K562 (cell line): ENCODE measurements around the gene SETD4. TPM values are rescaled to one million over a fixed set of nuclear protein-coding genes. Genes with fewer than 3 reads are reported as not detected.
A peak's percentile ranks its signal among the peaks of the same experiment; 100 is the strongest.

Experiments used
- ATAC-seq: fragments of 200-7000 bp; cut with Tn5 transposase; 3 replicates; pipeline ENCODE4 v1.9.1; 2020; ENCODE audit warnings: moderate library complexity
- BruUV-seq: library from RNA; stranded (reverse); fragments of 400-500 nt; replicated peaks from 2 replicates; lab custom pipeline; 2021; lab: Mats Ljungman, UMichigan
- CTCF ChIA-PET: fragments of 300-600 bp; formaldehyde crosslinking; extraction: SDS; loops from one replicate; lab custom pipeline; 2021; ENCODE audit warnings: low intra/inter-chr PET ratio; lab: Yijun Ruan, JAX
- POLR2A ChIA-PET: fragments of 300-600, 350-650 bp; sonication (Branson Sonifier 250); formaldehyde crosslinking; extraction: SDS; loops from one replicate; lab custom pipeline; 2021; ENCODE audit warnings: antibody characterized with exemption, inconsistent platforms; lab: Yijun Ruan, JAX
- DNase-seq, 4 experiments: peaks; one replicate each; pipeline versions ENCODE4 v3.0.0 to v3.0.0-alpha.2; 2011 to 2018; ENCODE audit warnings: low spot score in 3 of 4, mixed read lengths in 3 of 4; ENCODE audit errors: extremely low read depth in 1 of 4
- FAIRE-seq: peaks from 2 replicates; lab custom pipeline; 2011; peaks lifted over from hg19 to GRCh38; lab: Jason Lieb, UNC
- H2AFZ ChIP-seq: 2 replicates; pipeline ENCODE4 v1.6.0; 2011; ENCODE audit warnings: low read depth, low read length, control low read depth, inconsistent platforms
- H3K27ac ChIP-seq: fragments of 200-600 bp; 3 replicates; pipeline ENCODE4 v1.8.0; 2011; ENCODE audit warnings: low read depth, mild to moderate bottlenecking, control low read depth, inconsistent platforms, low read length, moderate library complexity, mixed read lengths; ENCODE audit errors: extremely low read depth
- H3K27me3 ChIP-seq, 2 experiments: fragments of 300-600 bp in 1 of 2; 2 replicates in 1 of 2; 3 replicates in 1 of 2; pipeline versions ENCODE4 v1.6.0 to v1.8.0; 2011; ENCODE audit warnings: inconsistent platforms in 2 of 2, low read length in 2 of 2, mild to moderate bottlenecking in 1 of 2, mixed read lengths in 1 of 2, moderate library complexity in 1 of 2; ENCODE audit not compliant: control insufficient read depth in 2 of 2, insufficient read depth in 2 of 2
- H3K36me3 ChIP-seq: fragments of 300-600 bp; 3 replicates; pipeline ENCODE4 v1.8.0; 2011; ENCODE audit warnings: mild to moderate bottlenecking, low read length, inconsistent platforms; ENCODE audit not compliant: control insufficient read depth, insufficient read depth
- H3K4me1 ChIP-seq, 2 experiments: fragments of 200-600 bp in 1 of 2; replicated peaks in 1 of 2; 2 replicates in 1 of 2; 3 replicates in 1 of 2; pipeline versions ENCODE4 v1.5.1 to v1.8.0; 2011; ENCODE audit warnings: inconsistent platforms in 2 of 2, low read length in 2 of 2, mild to moderate bottlenecking in 1 of 2, mixed read lengths in 1 of 2, moderate library complexity in 1 of 2; ENCODE audit not compliant: control insufficient read depth in 2 of 2, insufficient read depth in 2 of 2
- H3K4me2 ChIP-seq: 2 replicates; pipeline ENCODE4 v1.6.1; 2011; ENCODE audit warnings: low read length, control low read depth, inconsistent platforms, mixed read lengths; ENCODE audit not compliant: insufficient read depth
- H3K4me3 ChIP-seq: fragments of 200-600 bp; sonication (generic), shearing (Covaris generic); 2 replicates; pipeline ENCODE4 v1.5.1; 2016; ENCODE audit warnings: control low read depth, inconsistent platforms
- H3K79me2 ChIP-seq: fragments of 200-600 bp; 3 replicates; pipeline ENCODE4 v1.8.0; 2011; ENCODE audit warnings: low read length, inconsistent platforms; ENCODE audit not compliant: control insufficient read depth, insufficient read depth
- H3K9ac ChIP-seq, 2 experiments: 2 replicates each; pipeline versions ENCODE4 v1.6.0 to v1.6.1; 2011; ENCODE audit warnings: low read depth in 2 of 2, low read length in 2 of 2, control low read depth in 1 of 2, inconsistent platforms in 1 of 2, mild to moderate bottlenecking in 1 of 2, mixed read lengths in 1 of 2; ENCODE audit not compliant: insufficient read depth in 1 of 2
- H3K9me1 ChIP-seq: one replicate; pipeline ENCODE4 v1.6.0; 2011; ENCODE audit warnings: inconsistent platforms, mild to moderate bottlenecking, low read length, moderate library complexity; ENCODE audit not compliant: control insufficient read depth, insufficient read depth
- H3K9me3 ChIP-seq: replicated peaks from 2 replicates; pipeline ENCODE4 v1.5.1; 2011; ENCODE audit warnings: low read depth, low read length, inconsistent platforms; ENCODE audit not compliant: control insufficient read depth, insufficient read depth
- H4K20me1 ChIP-seq: replicated peaks from 2 replicates; pipeline ENCODE4 v1.6.1; 2011; ENCODE audit warnings: low read length, inconsistent platforms, mixed read lengths; ENCODE audit not compliant: control insufficient read depth, insufficient read depth
- BCOR ChIP-seq: fragments of 450-650 bp; IDR thresholded peaks from 2 replicates; pipeline ENCODE4 v1.6.1; 2016
- CHD2 ChIP-seq: IDR thresholded peaks from 2 replicates; pipeline ENCODE4 v1.6.1; 2011; ENCODE audit warnings: low read depth, low read length
- E2F8 ChIP-seq: fragments of 450-650 bp; IDR thresholded peaks from 2 replicates; pipeline ENCODE4 v1.7.1; 2018; ENCODE audit warnings: mild to moderate bottlenecking, low read depth; ENCODE audit not compliant: partially characterized antibody
- ESRRA ChIP-seq: fragments of 450-650 bp; IDR thresholded peaks from 2 replicates; pipeline ENCODE4 v1.6.1; 2014; ENCODE audit warnings: low read depth, mild to moderate bottlenecking, moderate library complexity, borderline replicate concordance
- MAZ ChIP-seq, 2 experiments: fragments of 450-650 bp in 1 of 2; sonication (generic) in 1 of 2; formaldehyde crosslinking; IDR thresholded peaks in 1 of 2; conservative IDR thresholded peaks in 1 of 2; 2 replicates each; pipeline versions ENCODE4 v1.4.0 to v1.5.0; 2020; ENCODE audit warnings: mild to moderate bottlenecking in 1 of 2, missing genetic modification reagents in 1 of 2
- NCOA4 ChIP-seq: fragments of 450-650 bp; IDR thresholded peaks from 2 replicates; pipeline ENCODE4 v1.6.1; 2018; ENCODE audit warnings: mild to moderate bottlenecking; ENCODE audit not compliant: partially characterized antibody
- NFIC ChIP-seq: fragments of 450-650 bp; IDR thresholded peaks from 2 replicates; pipeline ENCODE4 v1.6.1; 2017; ENCODE audit warnings: mild to moderate bottlenecking, inconsistent platforms
- POLR2A ChIP-seq: fragments of 450-650 bp; conservative IDR thresholded peaks from 2 replicates; pipeline ENCODE4 v1.6.1; 2016
- PTRF ChIP-seq: fragments of 450-650 bp; IDR thresholded peaks from 2 replicates; pipeline ENCODE4 v1.6.1; 2016; ENCODE audit warnings: mild to moderate bottlenecking, missing genetic modification characterization, missing compliant biosample characterization
- PTTG1 ChIP-seq: fragments of 450-650 bp; IDR thresholded peaks from 2 replicates; pipeline ENCODE4 v1.6.1; 2016; ENCODE audit warnings: low read depth, mild to moderate bottlenecking, missing genetic modification characterization, missing compliant biosample characterization
- STAT5A ChIP-seq: IDR thresholded peaks from 2 replicates; pipeline ENCODE4 v1.6.1; 2012; ENCODE audit warnings: low read length, inconsistent platforms, borderline replicate concordance
- TOE1 ChIP-seq, 2 experiments: fragments of 450-650 bp in 1 of 2; sonication (generic) in 1 of 2; formaldehyde crosslinking in 1 of 2; IDR thresholded peaks; 2 replicates each; pipeline versions ENCODE4 v1.7.1 to v1.8.0; 2016 to 2022; ENCODE audit warnings: borderline replicate concordance in 2 of 2, mild to moderate bottlenecking in 2 of 2, antibody characterized with exemption in 1 of 2, inconsistent platforms in 1 of 2, low read depth in 1 of 2, missing genetic modification reagents in 1 of 2, moderate library complexity in 1 of 2
- ZNF140 ChIP-seq: fragments of 250-450 bp; sonication (Bioruptor Pico); IDR thresholded peaks from 2 replicates; pipeline ENCODE4 v1.8.0; 2021; ENCODE audit warnings: moderate library complexity, mild to moderate bottlenecking, inconsistent platforms
- ZNF695 ChIP-seq: fragments of 450-650 bp; formaldehyde crosslinking; IDR thresholded peaks from 2 replicates; pipeline ENCODE4 v1.4.0; 2020; ENCODE audit warnings: mild to moderate bottlenecking, moderate library complexity
- ZNF780A ChIP-seq: fragments of 250-450 bp; sonication (Bioruptor Pico); IDR thresholded peaks from 2 replicates; pipeline ENCODE4 v1.5.0; 2021; ENCODE audit warnings: mild to moderate bottlenecking
- ZNF785 ChIP-seq: fragments of 250-450 bp; sonication (Bioruptor Pico); IDR thresholded peaks from 2 replicates; pipeline ENCODE4 v1.4.0; 2020; ENCODE audit warnings: mild to moderate bottlenecking
- WGBS: fragments of 100-300 bp; shearing (Covaris generic); methylation state at CpG from one replicate; pipeline ENCODE4 v1.1.6; 2016; ENCODE audit warnings: low coverage, mixed read lengths; ENCODE audit not compliant: insufficient coverage; ENCODE audit errors: missing lambda C conversion rate; 5-methylcytosine and 5-hydroxymethylcytosine counted together
- in situ Hi-C: fragments of 300-500 bp; cut with MboI; formaldehyde crosslinking; loops from 4 replicates; pipeline ENCODE4 v1.15.0; 2018; ENCODE audit warnings: inconsistent platforms, mixed read lengths
- intact Hi-C: fragments of 100-400 bp; cut with micrococcal nuclease; formaldehyde crosslinking; loops from 2 replicates; pipeline ENCODE4 v1.14.2; 2022
- polyA plus RNA-seq, 8 experiments: library from polyadenylated mRNA; depleted of rRNA in 4 of 8; stranded (reverse) in 5 of 8; unstranded in 3 of 8; fragments of >200 nt; fragmentation: Nextera tagmentation in 2 of 8; fragmentation: Illumina TruSeq in 1 of 8; extraction: Ambion mirVana in 2 of 8; extraction: Trizol in 1 of 8; gene quantifications; 2 replicates each; pipeline versions ENCODE4 v1.2.1 to v1.2.3, GENCODE V29; 2011 to 2014; ENCODE audit warnings: inconsistent platforms in 1 of 8, missing spikeins in 1 of 8
- total RNA-seq, 7 experiments: library from RNA; depleted of rRNA in 6 of 7; stranded (reverse); fragments of >200 nt in 6 of 7; fragmentation: Illumina TruSeq in 2 of 7; extraction: Trizol in 2 of 7; gene quantifications; 2 replicates each; pipeline versions ENCODE4 v1.2.1 to v1.2.3, GENCODE V29; 2011 to 2021; ENCODE audit warnings: low replicate concordance in 1 of 7
- TF ChIP-seq, protein P1 (sequence below): fragments of 200-800 bp; sonication (Bioruptor generic); IDR thresholded peaks from 2 replicates; pipeline ENCODE4 v1.6.1; 2016; ENCODE audit warnings: missing genetic modification characterization, missing compliant biosample characterization

The SETD4 gene
- total and polyA plus RNA-seq, 9 of the 15 experiments (the other 6 are each of a cell fraction or from before 2014, with no cell fraction given), result 16.1 to 51.3 (median 25.7) TPM

- CTCF ChIA-PET, result no interaction called here
- DNase-seq (no peak), ATAC-seq (no peak), FAIRE-seq (no peak)
- H3K27me3 ChIP-seq, result no peaks in the 10 kb centered on the region
- no peak overlapping the region for H3K9ac ChIP-seq
- intact Hi-C loops, result no loop called here
- no peaks in the 10 kb centered on the region for H3K79me2 ChIP-seq
- no peaks in the 10 kb centered on the region for H3K36me3 ChIP-seq
- POLR2A ChIA-PET, result no interaction called here
- H3K9me3 ChIP-seq, result peaks cover 3% of the 10 kb centered on the region
- no peak overlapping the region for H3K4me3 ChIP-seq
- 96% methylated on average over 1 of the region's 1 CpG for WGBS
- no peaks in the 10 kb centered on the region for H4K20me1 ChIP-seq
- 0 out of 2 replicates have a peak overlapping the region, but pooled peaks have one; percentile 95 for H2AFZ ChIP-seq
- no peak overlapping the region for H3K4me2 ChIP-seq
- H3K9me1 ChIP-seq, result no peaks in the 10 kb centered on the region
- in situ Hi-C loops, result no loop called here
- BruUV-seq, result no TSS peak
- H3K4me1 ChIP-seq, result peaks cover 7 to 43% of the 10 kb centered on the region in 2 experiments; a peak in 4 of 5 replicates
- no peak overlapping the region for H3K27ac ChIP-seq
- TF ChIP-seq BCOR (no peak), TOE1 (IDR thresholded peaks at IDR 0.05; ENCODE audit: borderline replicate concordance) (no peak), TOE1 (CRISPR knock-in tag; IDR thresholded peaks at IDR 0.05; ENCODE audit: borderline replicate concordance, low read depth) (no peak), E2F8 (no peak), POLR2A (no peak), ESRRA (no peak), PTTG1 (tag) (no peak), ZNF780A (CRISPR knock-in tag) (no peak), ZNF785 (CRISPR knock-in tag) (no peak), ZNF140 (CRISPR knock-in tag) (no peak), CHD2 (no peak), MAZ (CRISPR knock-in tag; conservative IDR thresholded peaks at IDR 0.05 in 1 of 2, IDR thresholded peaks at IDR 0.05 in 1 of 2) (no peak), STAT5A (no peak), NCOA4 (no peak), NFIC (no peak), ZNF695 (no peak), PTRF (tag) (no peak)
- TF ChIP-seq, protein P1, sequence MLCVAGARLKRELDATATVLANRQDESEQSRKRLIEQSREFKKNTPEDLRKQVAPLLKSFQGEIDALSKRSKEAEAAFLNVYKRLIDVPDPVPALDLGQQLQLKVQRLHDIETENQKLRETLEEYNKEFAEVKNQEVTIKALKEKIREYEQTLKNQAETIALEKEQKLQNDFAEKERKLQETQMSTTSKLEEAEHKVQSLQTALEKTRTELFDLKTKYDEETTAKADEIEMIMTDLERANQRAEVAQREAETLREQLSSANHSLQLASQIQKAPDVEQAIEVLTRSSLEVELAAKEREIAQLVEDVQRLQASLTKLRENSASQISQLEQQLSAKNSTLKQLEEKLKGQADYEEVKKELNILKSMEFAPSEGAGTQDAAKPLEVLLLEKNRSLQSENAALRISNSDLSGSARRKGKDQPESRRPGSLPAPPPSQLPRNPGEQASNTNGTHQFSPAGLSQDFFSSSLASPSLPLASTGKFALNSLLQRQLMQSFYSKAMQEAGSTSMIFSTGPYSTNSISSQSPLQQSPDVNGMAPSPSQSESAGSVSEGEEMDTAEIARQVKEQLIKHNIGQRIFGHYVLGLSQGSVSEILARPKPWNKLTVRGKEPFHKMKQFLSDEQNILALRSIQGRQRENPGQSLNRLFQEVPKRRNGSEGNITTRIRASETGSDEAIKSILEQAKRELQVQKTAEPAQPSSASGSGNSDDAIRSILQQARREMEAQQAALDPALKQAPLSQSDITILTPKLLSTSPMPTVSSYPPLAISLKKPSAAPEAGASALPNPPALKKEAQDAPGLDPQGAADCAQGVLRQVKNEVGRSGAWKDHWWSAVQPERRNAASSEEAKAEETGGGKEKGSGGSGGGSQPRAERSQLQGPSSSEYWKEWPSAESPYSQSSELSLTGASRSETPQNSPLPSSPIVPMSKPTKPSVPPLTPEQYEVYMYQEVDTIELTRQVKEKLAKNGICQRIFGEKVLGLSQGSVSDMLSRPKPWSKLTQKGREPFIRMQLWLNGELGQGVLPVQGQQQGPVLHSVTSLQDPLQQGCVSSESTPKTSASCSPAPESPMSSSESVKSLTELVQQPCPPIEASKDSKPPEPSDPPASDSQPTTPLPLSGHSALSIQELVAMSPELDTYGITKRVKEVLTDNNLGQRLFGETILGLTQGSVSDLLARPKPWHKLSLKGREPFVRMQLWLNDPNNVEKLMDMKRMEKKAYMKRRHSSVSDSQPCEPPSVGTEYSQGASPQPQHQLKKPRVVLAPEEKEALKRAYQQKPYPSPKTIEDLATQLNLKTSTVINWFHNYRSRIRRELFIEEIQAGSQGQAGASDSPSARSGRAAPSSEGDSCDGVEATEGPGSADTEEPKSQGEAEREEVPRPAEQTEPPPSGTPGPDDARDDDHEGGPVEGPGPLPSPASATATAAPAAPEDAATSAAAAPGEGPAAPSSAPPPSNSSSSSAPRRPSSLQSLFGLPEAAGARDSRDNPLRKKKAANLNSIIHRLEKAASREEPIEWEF, result no peak
Observed at GRCh38 chr21:36080386-36080785, 20.1 kb upstream of the SETD4 start.
